Pancreas (tissue), 10 donors: ENCODE data around the gene CRYBB1. TPM values are rescaled to one million over a fixed set of nuclear protein-coding genes. Genes with fewer than 3 reads are reported as not detected.

Source experiments
- ATAC-seq, 4 donors: fragments of 200-7000 bp; cut with Tn5 transposase; one replicate each; pipeline versions ENCODE4 v1.8.0 to v1.9.1; 2020; ENCODE audit warnings: mild to moderate bottlenecking in 4 of 4, moderate library complexity in 4 of 4
- DNase-seq, 6 donors: peaks; one replicate each; pipeline ENCODE4 v3.0.0-alpha.2; 2020
- FAIRE-seq: peaks from 2 replicates; lab custom pipeline; 2012; peaks lifted over from hg19 to GRCh38; lab: Jason Lieb, UNC
- H3K27ac ChIP-seq, 4 donors: fragments of 200-600 bp; sonication (generic); 1 replicate in 3 of 4; 2 replicates in 1 of 4; pipeline versions ENCODE4 v1.5.0 to v1.8.0; 2020
- H3K27me3 ChIP-seq, 4 donors: fragments of 200-600 bp; one replicate each; pipeline ENCODE4 v1.8.0; 2021
- H3K36me3 ChIP-seq, 3 donors: fragments of 200-600 bp; sonication (generic) in 1 of 3; one replicate each; pipeline versions ENCODE4 v1.5.0 to v1.8.0; 2020 to 2021
- H3K4me1 ChIP-seq, 3 donors: fragments of 200-600 bp; one replicate each; pipeline ENCODE4 v1.8.0; 2021
- H3K4me3 ChIP-seq, 4 donors: fragments of 200-600 bp; sonication (generic) in 2 of 4; one replicate each; pipeline versions ENCODE4 v1.5.0 to v1.8.0; 2020 to 2021
- H3K9me3 ChIP-seq, 4 donors: fragments of 200-600 bp; one replicate each; pipeline ENCODE4 v1.8.0; 2021
- WGBS, 2 donors: extraction: QIAGEN DNeasy Blood & Tissue Kit; methylation state at CpG; one replicate each; pipeline ENCODE4 v1.1.7; 2013; 5-methylcytosine and 5-hydroxymethylcytosine counted together
- intact Hi-C, 3 donors: fragments of 100-400 bp; cut with DNase I; formaldehyde crosslinking; loops; one replicate each; pipeline versions ENCODE4 v1.11.1 to v1.14.2; 2022
- polyA plus RNA-seq, 2 donors: library from polyadenylated mRNA; stranded (reverse); fragments of 200-250 nt; gene quantifications; one replicate each; pipeline ENCODE4 v1.2.3, GENCODE V29; 2013
- total RNA-seq, 6 donors: library from RNA; stranded (reverse); fragmentation: NEBNext Ultra II Directional in 4 of 6; extraction: Animal tissue kit (Norgen Biotek cat#: 25700) in 4 of 6; gene quantifications; one replicate each; pipeline versions ENCODE4 v1.2.1 to v1.2.4, GENCODE V29; 2021 to 2023
- TF ChIP-seq, protein P1 (sequence below), 4 donors: fragments of 200-600 bp; sonication (generic) in 3 of 4; IDR thresholded peaks; one replicate each; pipeline versions ENCODE4 v1.5.0 to v1.8.0; 2021; ENCODE audit warnings: antibody characterized with exemption in 4 of 4
- donor health status: healthy with polysubstance abuse.
- donor health status: DM: no; HTN: no; CAD: no; lungs with moderate emphysema.
- donor health status: DM: no; HTN: no; CAD: no.
- donor health status: control.
- donor health status: control.
- donor health status: Bipolar disorder and iron deficiency.
- donor health status: DM: yes; HTN: yes; CAD: no.
- donor health status: DM: no; HTN: no; CAD: no.
- donor health status: DM: no; HTN: no; CAD: no.
- donor health status: DM: yes; HTN: yes; CAD: no.

Gene CRYBB1
- total and polyA plus RNA-seq, 8 donors, result 0.14 to 0.66 (median 0.34) TPM; not detected in 3

DNA sequence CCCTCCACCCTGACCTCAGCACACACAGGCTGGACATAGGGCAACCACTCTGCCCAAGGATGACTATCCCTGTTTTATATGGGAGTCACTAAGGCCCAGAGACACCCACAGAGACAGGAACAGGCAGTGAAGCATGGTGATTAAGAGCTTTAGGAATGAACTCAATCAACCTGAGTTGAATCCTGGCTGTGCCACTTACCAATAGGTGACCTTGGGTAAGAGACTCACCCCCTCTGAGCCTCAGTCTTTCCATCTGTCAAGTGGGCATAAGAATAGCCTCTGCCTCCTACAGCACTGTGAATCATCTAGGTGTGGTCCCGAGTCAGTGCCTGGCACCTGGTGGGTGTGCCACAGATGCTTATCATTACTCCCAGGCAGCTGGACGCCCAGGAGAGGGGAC, 6.8 kb downstream of the CRYBB1 start:
- H3K9me3 ChIP-seq, result no peaks in the 10 kb centered on the region
- 67 to 71% methylated on average over 2 of the region's 2 CpGs for WGBS, 2 donors
- H3K4me3 ChIP-seq, result no peak overlapping the region
- TF ChIP-seq, protein P1, sequence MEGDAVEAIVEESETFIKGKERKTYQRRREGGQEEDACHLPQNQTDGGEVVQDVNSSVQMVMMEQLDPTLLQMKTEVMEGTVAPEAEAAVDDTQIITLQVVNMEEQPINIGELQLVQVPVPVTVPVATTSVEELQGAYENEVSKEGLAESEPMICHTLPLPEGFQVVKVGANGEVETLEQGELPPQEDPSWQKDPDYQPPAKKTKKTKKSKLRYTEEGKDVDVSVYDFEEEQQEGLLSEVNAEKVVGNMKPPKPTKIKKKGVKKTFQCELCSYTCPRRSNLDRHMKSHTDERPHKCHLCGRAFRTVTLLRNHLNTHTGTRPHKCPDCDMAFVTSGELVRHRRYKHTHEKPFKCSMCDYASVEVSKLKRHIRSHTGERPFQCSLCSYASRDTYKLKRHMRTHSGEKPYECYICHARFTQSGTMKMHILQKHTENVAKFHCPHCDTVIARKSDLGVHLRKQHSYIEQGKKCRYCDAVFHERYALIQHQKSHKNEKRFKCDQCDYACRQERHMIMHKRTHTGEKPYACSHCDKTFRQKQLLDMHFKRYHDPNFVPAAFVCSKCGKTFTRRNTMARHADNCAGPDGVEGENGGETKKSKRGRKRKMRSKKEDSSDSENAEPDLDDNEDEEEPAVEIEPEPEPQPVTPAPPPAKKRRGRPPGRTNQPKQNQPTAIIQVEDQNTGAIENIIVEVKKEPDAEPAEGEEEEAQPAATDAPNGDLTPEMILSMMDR (IDR thresholded peaks at IDR 0.05), result no peak
- FAIRE-seq (no peak), DNase-seq (no peak), ATAC-seq (no peak)
- intact Hi-C loops, result no loop called here
- no peaks in the 10 kb centered on the region for H3K36me3 ChIP-seq
- no peaks in the 10 kb centered on the region for H3K4me1 ChIP-seq
- no peak overlapping the region for H3K27ac ChIP-seq
- no peaks in the 10 kb centered on the region for H3K27me3 ChIP-seq

DNA sequence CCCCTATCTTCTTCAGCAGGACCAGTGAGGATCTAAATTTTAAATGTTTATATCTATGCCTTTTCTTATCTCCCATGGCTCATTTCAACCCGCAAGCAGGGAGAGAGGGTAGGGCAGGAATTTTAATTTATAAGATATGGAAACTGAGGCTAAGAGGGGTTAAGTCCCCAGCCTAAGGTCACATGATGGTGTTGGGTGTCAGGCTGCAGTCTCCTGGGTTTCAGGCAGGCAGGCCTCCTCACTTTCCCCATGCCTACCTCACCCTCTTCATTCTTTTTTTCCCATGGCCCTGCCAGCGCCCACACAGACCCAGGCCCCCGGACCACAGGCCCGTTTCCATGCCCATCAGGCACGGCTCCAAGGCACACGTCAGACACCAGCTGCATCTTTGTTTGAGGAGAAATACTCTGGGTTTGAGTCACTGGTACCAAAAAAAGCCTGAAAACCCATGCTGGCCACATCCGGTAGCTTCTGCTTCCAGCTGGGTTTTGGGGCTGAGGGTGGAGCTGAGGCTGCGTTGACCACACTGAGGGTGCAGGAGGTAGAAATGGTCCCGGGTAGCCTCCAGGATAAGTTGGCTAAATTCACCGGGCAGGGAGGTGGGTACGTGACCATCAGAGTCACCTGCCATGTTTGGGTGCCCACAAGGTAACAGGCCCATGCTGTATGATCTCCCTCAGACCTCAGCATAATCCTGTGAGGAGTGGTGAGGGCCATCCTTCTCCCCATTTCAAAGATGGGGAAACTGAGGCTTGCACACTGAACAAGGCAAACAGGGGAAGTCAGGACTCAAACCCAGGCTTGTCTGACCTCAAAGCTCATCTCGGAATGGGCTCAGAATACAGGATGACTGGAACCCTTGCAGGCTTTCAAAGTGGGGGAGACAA, 7.5 kb downstream of the CRYBB1 start:
- no peaks in the 10 kb centered on the region for H3K36me3 ChIP-seq
- H3K27ac ChIP-seq, result no peak overlapping the region
- WGBS, 2 donors, result 66 to 78% methylated on average over 12 of the region's 12 CpGs
- no peak for FAIRE-seq
- ATAC-seq, result peak in 2 of 4 donors; percentile 47 to 52
- DNase-seq, result no peak
- intact Hi-C loops, result no loop called here
- TF ChIP-seq, protein P1 (IDR thresholded peaks at IDR 0.05), result no peak
- no peak overlapping the region for H3K4me3 ChIP-seq
- H3K27me3 ChIP-seq, result no peaks in the 10 kb centered on the region
- H3K4me1 ChIP-seq, result no peaks in the 10 kb centered on the region
- no peaks in the 10 kb centered on the region for H3K9me3 ChIP-seq

DNA sequence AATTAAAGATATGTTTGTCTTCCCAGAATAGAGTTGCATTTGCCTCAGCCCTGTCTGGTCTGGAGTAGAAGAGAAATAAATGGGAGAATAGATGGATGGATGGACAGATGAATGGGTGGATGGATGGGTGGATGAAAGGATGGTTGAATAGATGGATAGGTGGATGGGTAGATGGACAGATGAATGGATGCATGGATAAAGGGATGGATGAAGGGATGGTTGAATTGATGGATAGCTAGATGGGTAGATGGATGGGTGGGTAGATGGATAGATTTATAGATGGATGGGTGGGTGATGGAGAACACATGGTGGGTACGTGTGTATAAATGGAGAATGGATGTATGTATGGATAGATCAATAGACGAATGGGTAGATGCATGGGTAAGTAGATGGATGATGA, 8.5 kb downstream of the CRYBB1 start:
- Histone ChIP-seq H3K4me1 (no peaks in the 10 kb centered on the region), H3K27me3 (no peaks in the 10 kb centered on the region), H3K4me3 (no peak overlapping the region), H3K9me3 (no peaks in the 10 kb centered on the region), H3K27ac (no peak overlapping the region), H3K36me3 (no peaks in the 10 kb centered on the region)
- TF ChIP-seq, protein P1 (IDR thresholded peaks at IDR 0.05), result no peak
- DNase-seq (no peak), FAIRE-seq (no peak), ATAC-seq (no peak)
- intact Hi-C loops, result no loop called here
- 60 to 69% methylated on average over 2 of the region's 2 CpGs for WGBS, 2 donors

DNA sequence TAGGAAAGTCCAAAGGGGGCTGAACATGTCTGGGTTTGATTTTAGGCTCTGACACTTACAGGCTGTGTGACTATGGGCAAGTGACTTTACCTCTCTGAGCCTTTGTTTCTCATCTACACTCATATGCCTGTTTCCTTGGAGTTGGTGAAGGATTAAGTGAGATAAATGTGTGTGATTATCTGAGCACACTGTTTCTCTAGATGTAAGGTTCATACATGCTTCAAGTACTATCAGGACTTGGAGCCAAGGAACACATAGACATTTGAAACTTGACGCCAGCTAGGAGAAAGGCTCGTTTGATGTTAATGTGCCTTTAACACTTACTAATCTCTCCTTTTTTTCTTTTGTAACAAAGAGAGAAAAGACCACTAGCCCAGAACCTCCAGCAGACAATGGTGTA, 9.7 kb downstream of the CRYBB1 start:
- FAIRE-seq (no peak), DNase-seq (no peak), ATAC-seq (no peak)
- Histone ChIP-seq H3K36me3 (no peaks in the 10 kb centered on the region), H3K27me3 (no peaks in the 10 kb centered on the region), H3K9me3 (no peaks in the 10 kb centered on the region), H3K4me3 (no peak overlapping the region), H3K27ac (no peak overlapping the region), H3K4me1 (no peaks in the 10 kb centered on the region)
- WGBS, 2 donors, result 28 to 32% methylated on average over 2 of the region's 2 CpGs
- TF ChIP-seq, protein P1 (IDR thresholded peaks at IDR 0.05), result no peak
- intact Hi-C loops, result no loop called here

DNA sequence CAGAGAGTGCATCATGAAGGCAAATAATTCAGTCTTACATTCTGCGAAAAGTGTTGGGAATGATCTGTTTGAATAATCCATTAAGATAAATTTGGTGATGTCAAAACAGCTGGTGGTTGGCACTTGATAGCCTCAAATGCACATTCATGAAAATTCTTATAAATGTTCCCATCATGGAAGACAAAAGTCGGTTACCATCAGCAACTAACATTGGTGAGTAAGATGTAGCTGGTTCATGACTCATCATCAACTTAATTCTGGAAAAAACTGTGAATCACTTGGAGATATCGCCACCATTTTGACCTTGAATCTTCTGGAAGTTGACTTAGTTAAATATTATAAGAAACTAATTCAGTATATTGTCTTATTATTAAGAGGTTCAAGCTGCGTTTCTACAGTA, 11.2 kb downstream of the CRYBB1 start:
- TF ChIP-seq, protein P1 (IDR thresholded peaks at IDR 0.05), result no peak
- H3K27me3 ChIP-seq, result no peaks in the 10 kb centered on the region
- no peak for DNase-seq
- H3K4me1 ChIP-seq, result no peaks in the 10 kb centered on the region
- no peak for FAIRE-seq
- H3K27ac ChIP-seq, result no peak overlapping the region
- no peaks in the 10 kb centered on the region for H3K36me3 ChIP-seq
- WGBS, 2 donors, result 62 to 79% methylated on average over 4 of the region's 4 CpGs
- H3K4me3 ChIP-seq, result no peak overlapping the region
- ATAC-seq, result no peak
- intact Hi-C loops, result no loop called here
- H3K9me3 ChIP-seq, result no peaks in the 10 kb centered on the region
